Stomach (tissue), 4 donors: ENCODE measurements around the gene TBL3.

Experiments
- CTCF ChIP-seq, 7 experiments: fragments of 450-650 bp in 4 of 7; fragments of 200-600 bp in 3 of 7; sonication (generic) in 3 of 7; IDR thresholded peaks; one replicate each; pipeline ENCODE4 v1.5.1; 2016 to 2019; ENCODE audit warnings: antibody characterized with exemption in 7 of 7, control low read depth in 2 of 7, mild to moderate bottlenecking in 1 of 7
- EP300 ChIP-seq: sonication (generic); formaldehyde crosslinking; IDR thresholded peaks from one replicate; pipeline ENCODE4 v1.6.1; 2017; ENCODE audit warnings: antibody characterized with exemption
- POLR2A ChIP-seq, 4 donors: fragments of 450-650 bp; IDR thresholded peaks; one replicate each; pipeline ENCODE4 v1.6.1; 2016; ENCODE audit warnings: antibody characterized with exemption in 4 of 4, control low read depth in 2 of 4, mild to moderate bottlenecking in 1 of 4, moderate library complexity in 1 of 4
- POLR2AphosphoS5 ChIP-seq, 3 donors: sonication (generic); formaldehyde crosslinking; IDR thresholded peaks; one replicate each; pipeline ENCODE4 v1.6.1; 2016; ENCODE audit warnings: antibody characterized with exemption in 3 of 3

GRCh38 chr16:1942810-1943726 lies 28.8 kb upstream of the TBL3 start, which contains the start of gene MSRB1:
- TF ChIP-seq CTCF (IDR thresholded peaks at IDR 0.05) = no peak
- TF ChIP-seq POLR2A (IDR thresholded peaks at IDR 0.05) = peak in 2 of 4 donors; percentile 52 to 89
- TF ChIP-seq EP300 = no peak
- TF ChIP-seq POLR2AphosphoS5 (IDR thresholded peaks at IDR 0.05) = peak; percentile 93 to 98 (median 96)
